IPS-18a (cell line): ENCODE data around the gene CACNA2D4.

Experiments
- H3K27ac ChIP-seq: one replicate; pipeline ENCODE4 v1.5.1; 2013; ENCODE audit warnings: low read length
- H3K27me3 ChIP-seq: one replicate; pipeline ENCODE4 v1.6.1; 2013; ENCODE audit warnings: mild to moderate bottlenecking, low read length; ENCODE audit not compliant: control insufficient read depth, insufficient read depth
- H3K36me3 ChIP-seq: one replicate; pipeline ENCODE4 v1.6.1; 2013; ENCODE audit warnings: low read depth, low read length; ENCODE audit not compliant: control insufficient read depth
- H3K4me1 ChIP-seq: one replicate; pipeline ENCODE4 v1.6.1; 2013; ENCODE audit warnings: low read depth, low read length; ENCODE audit not compliant: control insufficient read depth
- H3K4me3 ChIP-seq: one replicate; pipeline ENCODE4 v1.5.1; 2013; ENCODE audit warnings: low read length
- H3K9ac ChIP-seq: one replicate; pipeline ENCODE4 v1.6.1; 2013; ENCODE audit warnings: mild to moderate bottlenecking, low read length, moderate library complexity
- H3K9me3 ChIP-seq: one replicate; pipeline ENCODE4 v1.6.1; 2013; ENCODE audit warnings: low read depth, low read length; ENCODE audit not compliant: control insufficient read depth

The CACNA2D4 gene

DNA sequence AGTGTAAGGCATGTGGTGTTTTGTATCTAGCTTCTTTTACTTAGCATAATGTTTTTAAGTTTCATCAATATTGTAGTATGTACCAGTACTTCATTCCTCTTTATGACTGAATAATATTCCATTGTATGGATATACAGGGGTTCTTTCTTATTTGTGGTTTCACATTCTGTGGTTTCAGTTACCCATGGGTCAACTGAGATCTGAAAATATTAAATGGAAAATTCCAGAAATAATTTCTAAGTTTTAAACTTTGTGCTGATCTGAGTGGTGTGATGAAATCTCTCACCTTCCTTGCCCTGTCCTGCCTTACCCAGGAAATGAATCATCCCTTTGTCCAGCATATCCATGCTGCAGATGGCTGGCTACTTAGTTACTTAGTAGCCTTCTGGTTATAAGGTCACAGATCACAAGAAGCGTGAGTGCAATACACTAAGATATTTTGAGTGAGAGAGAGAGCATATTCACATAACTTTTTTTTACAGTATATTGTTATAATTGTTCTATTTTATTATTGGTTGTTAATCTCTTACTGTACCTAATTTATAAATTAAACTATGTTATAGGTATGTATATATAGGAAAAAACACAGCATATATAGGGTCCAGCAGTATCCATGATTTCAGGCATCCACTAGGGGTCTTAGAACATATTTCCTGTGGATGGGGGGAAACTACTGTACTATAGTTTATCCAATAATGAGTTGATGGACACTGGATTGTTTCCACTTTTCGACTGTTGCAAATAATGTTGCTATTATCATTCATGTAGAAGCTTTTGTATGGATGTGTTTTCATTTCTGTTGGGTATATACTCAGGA is 157.7 kb downstream of the CACNA2D4 start:
- no peaks in the 10 kb centered on the region for H3K36me3 ChIP-seq
- no peak overlapping the region for H3K4me3 ChIP-seq
- H3K27ac ChIP-seq: no peak overlapping the region
- H3K9me3 ChIP-seq: no peaks in the 10 kb centered on the region
- no peaks in the 10 kb centered on the region for H3K4me1 ChIP-seq
- H3K27me3 ChIP-seq: no peaks in the 10 kb centered on the region
- H3K9ac ChIP-seq: no peak overlapping the region

DNA sequence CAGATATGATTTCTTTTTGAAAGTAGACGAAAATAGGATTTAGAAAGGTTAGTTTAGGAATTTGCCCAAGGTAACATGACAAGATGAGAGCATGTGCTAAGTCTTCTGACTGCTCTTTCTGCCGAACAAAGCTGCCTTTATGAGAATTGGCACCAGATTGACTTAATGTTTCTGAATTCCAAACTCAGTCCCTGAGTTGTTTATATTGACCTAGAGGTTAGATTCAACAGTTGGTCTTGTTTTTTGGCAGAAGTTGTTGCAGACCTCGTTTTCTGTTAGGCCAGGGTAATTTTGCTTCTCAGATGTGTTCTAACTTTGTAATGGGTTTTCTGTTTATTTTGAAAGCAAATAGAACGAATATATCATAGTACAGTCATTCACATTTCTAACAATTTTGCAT is 159.6 kb downstream of the CACNA2D4 start:
- H3K9me3 ChIP-seq: no peaks in the 10 kb centered on the region
- H3K27ac ChIP-seq: no peak overlapping the region
- no peaks in the 10 kb centered on the region for H3K4me1 ChIP-seq
- H3K4me3 ChIP-seq: no peak overlapping the region
- H3K27me3 ChIP-seq: no peaks in the 10 kb centered on the region
- H3K9ac ChIP-seq: no peak overlapping the region
- H3K36me3 ChIP-seq: peaks cover 8% of the 10 kb centered on the region

DNA sequence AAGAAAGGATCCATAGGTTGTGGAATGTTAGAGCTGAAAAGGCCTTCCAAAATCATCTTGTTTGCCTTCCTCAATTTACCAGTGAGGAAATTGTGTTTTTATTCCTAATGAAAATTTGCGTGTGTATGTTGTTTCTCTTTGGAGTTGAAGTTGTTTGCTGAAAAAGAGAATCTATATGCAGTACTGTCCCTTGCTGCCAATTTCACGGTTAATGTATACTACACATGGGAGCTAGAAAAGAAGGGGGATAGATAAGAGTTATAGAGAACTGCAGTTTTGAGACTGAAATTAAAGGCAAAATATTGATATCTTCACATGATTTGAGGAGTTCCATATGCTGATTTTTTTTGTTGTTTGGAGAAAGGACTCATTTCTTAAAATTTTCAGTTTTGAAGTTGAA is 160.1 kb downstream of the CACNA2D4 start:
- Histone ChIP-seq H3K4me1 (no peaks in the 10 kb centered on the region), H3K9ac (no peak overlapping the region), H3K27ac (no peak overlapping the region), H3K4me3 (no peak overlapping the region), H3K36me3 (peaks cover 8% of the 10 kb centered on the region), H3K27me3 (no peaks in the 10 kb centered on the region), H3K9me3 (no peaks in the 10 kb centered on the region)

DNA sequence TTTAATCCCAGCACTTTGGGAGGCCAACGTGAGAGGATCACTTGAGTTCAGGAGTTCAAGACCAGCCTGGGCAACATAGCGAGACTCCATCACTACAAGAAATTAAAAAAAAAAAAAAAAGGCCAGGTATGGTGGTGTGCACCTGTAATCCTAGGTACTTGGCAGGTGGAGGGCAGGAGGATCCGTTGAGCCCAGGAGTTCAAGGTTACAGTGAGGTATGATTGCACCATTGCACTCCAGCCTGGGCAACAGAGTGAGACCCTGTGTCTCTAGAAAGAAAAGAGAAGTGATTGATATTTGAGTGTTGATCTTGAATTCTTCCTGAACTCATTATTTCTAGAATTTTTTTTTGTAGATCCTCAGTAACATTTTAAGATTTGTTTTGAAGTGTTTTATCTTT is 168.2 kb downstream of the CACNA2D4 start:
- Histone ChIP-seq H3K9ac (no peak overlapping the region), H3K36me3 (peaks cover 6% of the 10 kb centered on the region), H3K27ac (no peak overlapping the region), H3K27me3 (no peaks in the 10 kb centered on the region), H3K4me1 (no peaks in the 10 kb centered on the region), H3K9me3 (peaks cover 8% of the 10 kb centered on the region), H3K4me3 (no peak overlapping the region)

DNA sequence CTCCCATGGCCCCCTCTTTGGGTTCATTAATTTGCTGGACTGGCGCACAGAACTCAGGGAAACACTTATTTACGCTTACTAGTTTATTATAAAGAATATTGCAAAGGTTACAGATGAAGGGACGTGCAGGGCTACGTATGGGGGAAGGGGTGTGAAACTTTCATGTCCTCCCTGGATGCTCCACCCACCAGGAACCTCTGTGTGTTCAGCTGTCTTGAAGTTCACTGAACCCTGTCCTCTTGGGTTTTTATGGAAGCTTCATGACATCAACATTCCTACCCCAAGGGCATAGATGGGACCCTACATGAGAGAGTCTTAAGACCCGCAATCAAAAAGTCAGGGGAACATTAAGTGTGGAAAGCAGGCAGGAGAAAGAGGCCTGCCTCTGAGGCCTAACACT is 169.4 kb downstream of the CACNA2D4 start:
- peaks cover 8% of the 10 kb centered on the region for H3K9me3 ChIP-seq
- no peaks in the 10 kb centered on the region for H3K4me1 ChIP-seq
- no peaks in the 10 kb centered on the region for H3K27me3 ChIP-seq
- no peak overlapping the region for H3K4me3 ChIP-seq
- no peak overlapping the region for H3K9ac ChIP-seq
- no peaks in the 10 kb centered on the region for H3K36me3 ChIP-seq
- H3K27ac ChIP-seq: no peak overlapping the region

DNA sequence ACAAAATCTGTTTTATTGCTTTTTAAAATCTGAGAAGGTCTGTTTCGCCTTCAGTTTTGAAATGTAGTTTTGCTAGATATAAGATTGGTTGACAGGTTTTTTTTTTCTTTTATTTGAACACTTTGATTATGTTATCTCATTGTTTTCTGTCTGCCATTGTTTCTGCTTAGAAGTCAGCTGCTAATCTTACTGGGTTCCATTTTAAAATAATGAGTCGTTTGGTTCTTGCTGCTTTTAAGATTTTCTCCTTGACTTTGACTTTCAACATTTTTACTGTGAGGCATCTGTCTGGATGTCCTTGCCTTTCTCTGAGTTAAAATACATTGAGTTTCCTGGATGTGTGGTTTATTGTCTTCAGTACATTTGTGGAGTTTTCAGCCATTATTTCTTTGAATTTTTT is 170.8 kb downstream of the CACNA2D4 start:
- no peak overlapping the region for H3K9ac ChIP-seq
- no peak overlapping the region for H3K27ac ChIP-seq
- no peaks in the 10 kb centered on the region for H3K36me3 ChIP-seq
- no peaks in the 10 kb centered on the region for H3K27me3 ChIP-seq
- no peaks in the 10 kb centered on the region for H3K4me1 ChIP-seq
- H3K4me3 ChIP-seq: no peak overlapping the region
- peaks cover 8% of the 10 kb centered on the region for H3K9me3 ChIP-seq

DNA sequence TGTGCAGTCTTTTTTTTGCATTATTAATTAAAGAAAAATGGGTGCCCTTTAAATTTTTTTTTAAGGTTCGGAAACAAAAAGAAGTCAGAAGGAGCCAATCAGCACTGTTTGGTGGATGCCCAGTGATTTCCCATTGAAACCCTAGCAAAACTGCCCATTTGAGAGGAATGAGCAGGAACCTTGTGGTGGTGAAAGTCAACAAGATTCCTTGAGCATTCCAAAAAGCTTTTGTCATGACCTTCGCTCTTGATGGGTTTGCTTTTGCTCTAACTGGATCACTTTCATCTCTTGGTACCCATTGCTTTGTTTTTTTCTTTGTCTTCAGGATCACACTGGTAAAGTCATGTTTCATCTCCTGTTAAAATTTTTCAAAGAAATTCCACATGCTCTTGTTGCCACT is 173.5 kb downstream of the CACNA2D4 start:
- peaks cover 8% of the 10 kb centered on the region for H3K9me3 ChIP-seq
- no peak overlapping the region for H3K4me3 ChIP-seq
- H3K4me1 ChIP-seq: no peaks in the 10 kb centered on the region
- no peaks in the 10 kb centered on the region for H3K36me3 ChIP-seq
- H3K9ac ChIP-seq: no peak overlapping the region
- H3K27me3 ChIP-seq: no peaks in the 10 kb centered on the region
- no peak overlapping the region for H3K27ac ChIP-seq
